Transverse colon (tissue), 4 donors: ENCODE results near the gene CD82. TPM values are rescaled to one million over a fixed set of nuclear protein-coding genes. Genes with fewer than 3 reads are reported as not detected.

ENCODE experiments used
- DNase-seq: peaks from one replicate; pipeline ENCODE4 v3.0.0-alpha.2; 2019
- H3K27ac ChIP-seq, 4 donors: fragments of 200-600 bp; sonication (generic); 2 replicates each; pipeline ENCODE4 v1.5.1; 2016 to 2018; ENCODE audit warnings: inconsistent platforms in 4 of 4
- H3K27me3 ChIP-seq: fragments of 200-600 bp; sonication (generic); 2 replicates; pipeline ENCODE4 v1.5.1; 2017; ENCODE audit warnings: inconsistent platforms
- H3K36me3 ChIP-seq, 4 donors: fragments of 200-600 bp; sonication (generic); 2 replicates each; pipeline ENCODE4 v1.5.1; 2017 to 2019; ENCODE audit warnings: inconsistent platforms in 4 of 4
- H3K4me1 ChIP-seq, 4 donors: fragments of 200-600 bp; sonication (generic); 2 replicates each; pipeline ENCODE4 v1.5.1; 2017 to 2020; ENCODE audit warnings: inconsistent platforms in 4 of 4
- H3K4me3 ChIP-seq, 4 donors: fragments of 200-600 bp; sonication (generic); 1 replicate in 1 of 4; 2 replicates in 3 of 4; pipeline versions ENCODE4 v1.5.1 to v1.6.1; 2017 to 2019; ENCODE audit warnings: inconsistent platforms in 4 of 4
- H3K9me3 ChIP-seq, 2 donors: fragments of 200-600 bp; sonication (generic); 2 replicates each; pipeline ENCODE4 v1.5.1; 2017 to 2019; ENCODE audit warnings: inconsistent platforms in 2 of 2
- CTCF ChIP-seq, 5 experiments: fragments of 200-600 bp in 3 of 5; fragments of 450-650 bp in 2 of 5; sonication (generic) in 3 of 5; IDR thresholded peaks; 1 replicate in 2 of 5; 2 replicates in 3 of 5; pipeline ENCODE4 v1.5.1; 2016 to 2017; ENCODE audit warnings: antibody characterized with exemption in 5 of 5, inconsistent platforms in 3 of 5, mild to moderate bottlenecking in 2 of 5, moderate library complexity in 1 of 5
- EP300 ChIP-seq: sonication (generic); formaldehyde crosslinking; IDR thresholded peaks from one replicate; pipeline ENCODE4 v1.6.1; 2017; ENCODE audit warnings: antibody characterized with exemption, low read depth
- POLR2A ChIP-seq: fragments of 450-650 bp; IDR thresholded peaks from one replicate; pipeline ENCODE4 v1.6.1; 2016; ENCODE audit warnings: antibody characterized with exemption, mild to moderate bottlenecking, moderate library complexity
- POLR2AphosphoS5 ChIP-seq, 3 donors: sonication (generic); formaldehyde crosslinking; IDR thresholded peaks; one replicate each; pipeline ENCODE4 v1.6.1; 2016; ENCODE audit warnings: antibody characterized with exemption in 3 of 3
- WGBS, 2 donors: methylation state at CpG; one replicate each; pipeline ENCODE4 v1.1.5; 2018; ENCODE audit warnings: low coverage in 1 of 2; 5-methylcytosine and 5-hydroxymethylcytosine counted together
- in situ Hi-C, 4 donors: fragments of 200-750 bp; cut with MboI; loops; one replicate each; pipeline versions ENCODE4 v1.15.0 to v1.15.1; 2017; ENCODE audit warnings: low sequenced_read_pairs in 3 of 4, low pct_ligation_motif_present in 1 of 4, low pct_unique_long_range_greater_than_20kb in 1 of 4
- intact Hi-C: fragments of 100-400 bp; cut with DNase I; formaldehyde crosslinking; loops from one replicate; pipeline ENCODE4 v1.15.1; 2023; ENCODE audit warnings: low total_unique reads
- total RNA-seq, 4 donors: library from RNA; depleted of rRNA; stranded (reverse); fragments of >200 nt; gene quantifications; one replicate each; pipeline ENCODE4 v1.1.0, GENCODE V29; 2016

Gene CD82
- total RNA-seq, 4 donors from 2014 or later = 7.9 to 23.1 (median 14.0) TPM

DNA sequence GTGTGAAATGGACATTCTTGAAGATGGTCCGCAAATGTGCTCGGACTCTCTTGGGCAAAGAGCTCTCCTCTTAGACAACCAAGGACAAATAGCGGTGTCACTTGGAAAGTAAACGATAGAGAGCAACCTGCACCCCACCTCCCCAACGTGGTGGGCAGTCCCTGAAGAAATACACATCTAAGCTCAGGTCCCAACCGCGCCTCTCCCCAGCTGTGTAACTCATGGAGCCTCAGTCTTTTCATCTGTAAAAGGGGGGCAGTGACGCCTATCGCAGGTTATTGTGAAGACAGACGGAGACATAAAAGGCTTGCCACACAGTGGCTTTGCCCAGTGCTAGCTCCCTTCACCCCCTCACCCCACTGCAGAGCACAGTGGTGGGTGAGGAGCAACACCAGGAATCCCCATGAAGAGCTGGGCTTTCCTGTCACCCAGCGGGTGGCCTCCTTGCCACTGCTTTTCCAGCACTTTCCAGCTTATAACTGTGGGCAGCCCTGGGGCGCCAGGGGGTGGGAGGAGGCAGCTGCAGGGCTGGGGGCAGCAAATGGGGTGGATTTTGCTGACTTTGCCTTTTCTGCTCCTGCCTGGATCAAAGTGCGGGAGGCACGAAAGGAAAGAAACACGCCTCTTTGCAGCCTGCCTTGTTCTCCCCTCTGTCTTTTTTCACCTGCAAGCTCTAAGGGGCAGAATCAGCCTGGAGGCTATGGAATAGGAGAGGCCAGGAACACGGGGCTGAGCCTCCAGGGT, 87.6 kb downstream of the CD82 start:
- intact Hi-C loops (no loop called here), in situ Hi-C loops (no loop called here)
- peaks cover 67% of the 10 kb centered on the region for H3K27me3 ChIP-seq
- TF ChIP-seq CTCF (IDR thresholded peaks at IDR 0.05) (no peak), EP300 (no peak), POLR2A (no peak), POLR2AphosphoS5 (IDR thresholded peaks at IDR 0.05) (no peak)
- no peak overlapping the region for H3K4me3 ChIP-seq
- H3K4me1 ChIP-seq = no peaks in the 10 kb centered on the region
- H3K36me3 ChIP-seq = no peaks in the 10 kb centered on the region
- H3K27ac ChIP-seq = no peak overlapping the region
- WGBS, 2 donors = 69 to 82% methylated on average over 5 to 16 of the region's 16 CpGs
- no peaks in the 10 kb centered on the region for H3K9me3 ChIP-seq
- no peak for DNase-seq

DNA sequence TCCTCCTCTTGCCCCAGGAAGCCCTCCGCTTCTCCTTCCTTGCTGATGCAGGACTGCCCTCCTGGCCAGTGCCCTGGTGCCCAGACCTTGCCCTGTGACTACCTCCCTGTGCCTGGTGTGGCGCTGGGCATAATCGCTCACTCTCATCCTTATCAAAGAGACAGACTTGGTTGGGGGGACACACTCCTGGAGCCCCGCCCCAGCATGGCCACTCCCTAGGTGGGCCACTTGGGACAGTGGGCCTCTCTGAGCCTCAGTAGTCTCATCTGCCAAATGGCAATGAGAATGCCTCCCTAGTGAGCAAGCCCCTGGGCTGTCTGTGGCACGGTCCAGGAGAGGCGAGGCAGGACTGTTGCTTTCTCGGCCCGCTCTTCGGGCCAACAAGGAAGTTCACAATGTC, 88.6 kb downstream of the CD82 start:
- 96% methylated on average over 8 of the region's 9 CpGs; no CpG with 5 or more reads in 1 of the 2 donors for WGBS, 2 donors
- H3K27me3 ChIP-seq = peaks cover 67% of the 10 kb centered on the region
- no peaks in the 10 kb centered on the region for H3K9me3 ChIP-seq
- H3K27ac ChIP-seq = no peak overlapping the region
- no peaks in the 10 kb centered on the region for H3K4me1 ChIP-seq
- no peak for TF ChIP-seq EP300
- DNase-seq = no peak
- intact Hi-C loops (no loop called here), in situ Hi-C loops (no loop called here)
- H3K36me3 ChIP-seq = no peaks in the 10 kb centered on the region
- H3K4me3 ChIP-seq = no peak overlapping the region

DNA sequence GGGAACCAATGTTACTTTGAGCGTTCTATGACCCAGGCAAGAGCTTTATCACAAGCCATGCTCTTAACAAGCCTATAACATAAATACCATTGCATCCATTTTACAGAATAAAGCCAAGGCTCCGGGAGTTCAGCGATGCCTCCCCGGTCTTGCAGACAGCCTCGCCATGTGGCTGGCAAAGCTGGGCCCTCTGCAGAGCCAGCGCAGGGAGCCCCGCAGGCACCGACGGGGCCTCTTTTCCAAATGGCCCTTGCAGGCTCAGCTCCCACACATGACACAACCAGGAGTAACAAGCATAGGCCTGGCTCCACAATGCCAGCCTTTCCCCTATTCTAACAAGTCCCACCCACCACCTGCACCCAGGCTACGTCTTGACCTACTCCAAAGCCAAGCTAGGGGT, 89.1 kb downstream of the CD82 start:
- TF ChIP-seq CTCF (IDR thresholded peaks at IDR 0.05) (no peak), POLR2AphosphoS5 (IDR thresholded peaks at IDR 0.05) (no peak), EP300 (no peak), POLR2A (no peak)
- peaks cover 65% of the 10 kb centered on the region for H3K27me3 ChIP-seq
- H3K36me3 ChIP-seq = no peaks in the 10 kb centered on the region
- intact Hi-C loops (no loop called here), in situ Hi-C loops (no loop called here)
- no peak overlapping the region for H3K4me3 ChIP-seq
- H3K27ac ChIP-seq = no peak overlapping the region
- no peaks in the 10 kb centered on the region for H3K4me1 ChIP-seq
- DNase-seq = no peak
- 91% methylated on average over 10 of the region's 10 CpGs; no CpG with 5 or more reads in 1 of the 2 donors for WGBS, 2 donors
- no peaks in the 10 kb centered on the region for H3K9me3 ChIP-seq

- no peaks in the 10 kb centered on the region for H3K9me3 ChIP-seq
- H3K4me1 ChIP-seq = no peaks in the 10 kb centered on the region
- in situ Hi-C loops = no loop called here
- no peak overlapping the region for H3K4me3 ChIP-seq
- intact Hi-C loops = no loop called here
- WGBS, 2 donors = 70 to 92% methylated on average over 5 of the region's 5 CpGs
- no peaks in the 10 kb centered on the region for H3K36me3 ChIP-seq
- no peak for DNase-seq
- no peak for TF ChIP-seq CTCF (IDR thresholded peaks at IDR 0.05)
- no peak for TF ChIP-seq EP300
- no peak for TF ChIP-seq POLR2A
- peaks cover 48% of the 10 kb centered on the region for H3K27me3 ChIP-seq
- no peak overlapping the region for H3K27ac ChIP-seq
Measured at GRCh38 chr11:44657836-44658505, 92.5 kb downstream of the CD82 start.
